Kidney glomerular epithelial cell (primary cell): ENCODE measurements around the gene PCK1.
A peak's percentile ranks its signal among the peaks of the same experiment; 100 is the strongest.

Experiments
- DNase-seq: peaks from one replicate; lab custom pipeline; 2025; lab: John Stamatoyannopoulos, UW

PCK1 gene

DNA sequence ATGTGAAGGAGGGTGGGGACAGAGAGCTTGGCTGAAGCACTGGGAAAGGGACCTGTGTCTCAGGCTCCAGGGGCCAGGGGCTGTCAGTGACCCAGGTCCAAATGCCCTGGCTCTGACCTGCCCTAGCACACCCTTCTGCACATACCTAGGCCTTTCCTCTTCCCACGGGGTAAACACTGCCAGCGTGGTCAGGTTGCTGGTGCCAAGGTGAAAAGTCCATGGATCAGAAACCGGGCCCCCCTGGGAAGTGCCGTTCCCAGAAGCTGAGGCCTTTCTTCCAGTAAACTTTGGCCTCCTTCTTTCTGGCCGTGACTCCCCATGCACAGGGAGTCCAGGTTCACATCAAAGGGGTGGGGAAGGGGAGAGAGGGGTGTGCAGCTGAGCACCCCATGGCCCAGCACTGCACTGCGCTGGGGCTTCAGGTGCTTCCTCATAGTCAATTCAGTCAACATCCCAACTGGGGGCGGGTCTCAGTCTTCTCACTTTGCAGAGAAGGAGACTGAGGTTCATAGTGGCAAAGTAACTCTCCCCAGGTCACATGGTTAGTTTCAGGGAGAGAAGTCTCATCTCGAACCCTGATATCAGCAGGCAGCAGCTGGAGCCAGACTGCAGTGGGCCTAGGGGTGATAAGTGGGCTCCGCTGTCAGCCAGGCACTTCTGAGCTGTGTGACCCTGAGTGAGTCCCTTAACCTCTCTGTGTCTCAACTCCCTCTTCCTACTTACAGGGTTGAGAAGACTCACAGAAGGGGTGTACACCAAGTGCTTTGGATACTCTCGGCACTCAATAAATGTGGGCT lies 17.0 kb downstream of the PCK1 start:
- no peak for DNase-seq

DNA sequence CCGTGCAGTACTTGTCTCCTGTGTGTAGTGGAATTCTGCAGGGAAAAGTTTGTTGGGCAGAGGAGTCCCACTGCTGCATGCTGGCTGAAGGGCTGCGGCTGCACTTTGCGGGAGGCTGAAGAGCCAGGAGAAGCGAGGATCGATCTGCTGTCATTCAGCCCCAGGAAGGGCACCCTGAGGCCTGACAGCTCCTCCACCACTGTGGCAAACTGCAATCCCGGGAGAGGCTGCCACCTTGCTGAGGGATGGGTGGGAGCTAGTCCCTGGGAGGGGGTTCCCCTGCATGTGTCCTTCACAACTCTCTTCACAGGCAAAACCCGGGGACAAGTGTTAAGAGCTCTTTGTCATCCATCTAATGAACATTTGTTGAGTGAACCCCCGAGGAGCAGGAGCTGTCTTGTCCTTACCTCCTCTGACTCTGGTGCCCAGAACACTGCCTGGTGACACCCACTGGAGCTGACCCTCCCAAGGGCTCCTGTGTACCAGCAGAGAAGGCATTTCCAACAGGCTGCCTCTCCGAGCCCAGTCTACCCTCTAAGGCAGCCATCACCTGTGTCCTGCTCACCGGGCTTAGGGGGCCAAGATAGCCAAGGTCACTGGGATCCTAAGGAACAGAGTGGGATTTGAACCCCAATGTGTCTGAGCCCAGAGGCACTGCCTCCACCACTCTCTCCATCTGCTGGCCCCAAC lies 17.7 kb downstream of the PCK1 start:
- no peak for DNase-seq

DNA sequence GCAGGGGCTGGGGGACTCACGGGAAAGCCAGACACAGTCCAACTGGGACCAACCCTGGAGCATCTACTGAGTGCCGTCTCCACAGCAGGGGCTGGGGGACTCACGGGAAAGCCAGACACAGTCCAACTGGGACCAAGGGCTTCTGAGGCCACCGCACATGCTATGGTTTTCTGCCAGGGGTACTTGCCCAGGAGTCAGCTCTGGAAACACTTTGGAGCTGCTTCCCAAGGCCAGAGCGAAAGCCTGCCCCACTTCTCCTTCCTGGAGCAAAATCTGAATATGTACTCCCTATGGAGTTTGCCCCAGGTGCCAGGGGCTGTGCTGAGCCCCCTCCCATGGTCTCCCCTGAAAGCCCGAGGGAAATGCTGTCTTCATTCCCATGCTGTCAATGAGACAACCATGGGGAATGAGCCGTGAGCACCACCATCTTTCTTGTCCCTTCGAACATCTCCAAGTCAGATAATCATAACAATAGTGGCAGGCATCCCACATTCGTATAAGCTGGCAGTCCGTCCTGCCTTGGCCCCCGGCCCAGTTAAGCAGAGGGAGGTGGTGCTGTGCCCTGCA lies 18.5 kb downstream of the PCK1 start:
- DNase-seq, result no peak

DNA sequence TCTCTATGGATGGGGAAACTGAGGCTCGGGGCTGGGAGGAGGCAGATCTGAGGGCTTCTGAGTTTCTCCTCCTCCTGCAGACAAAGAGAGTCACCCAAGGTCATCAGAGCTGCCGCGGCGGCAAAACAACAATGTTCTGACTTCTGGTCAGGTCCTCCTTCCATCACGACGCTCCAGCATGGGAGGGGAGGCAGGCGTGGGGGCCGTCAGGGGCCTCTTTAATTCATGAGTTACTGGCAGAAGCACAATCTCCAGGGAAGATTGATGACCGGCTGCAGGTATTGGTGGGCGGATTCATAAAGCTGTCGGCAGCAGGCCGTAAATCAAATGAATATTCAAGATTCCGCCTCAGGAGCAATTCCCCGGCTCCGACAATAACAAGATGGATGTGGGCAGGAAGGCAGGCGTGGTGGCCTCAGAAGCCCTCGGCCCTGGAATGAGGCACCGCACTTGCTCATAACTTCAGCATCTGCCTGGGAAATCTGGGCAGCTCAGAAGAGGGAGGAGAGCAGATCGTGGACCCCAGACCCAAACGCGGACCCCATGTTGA lies 19.1 kb downstream of the PCK1 start:
- DNase-seq, result peak; percentile 8

DNA sequence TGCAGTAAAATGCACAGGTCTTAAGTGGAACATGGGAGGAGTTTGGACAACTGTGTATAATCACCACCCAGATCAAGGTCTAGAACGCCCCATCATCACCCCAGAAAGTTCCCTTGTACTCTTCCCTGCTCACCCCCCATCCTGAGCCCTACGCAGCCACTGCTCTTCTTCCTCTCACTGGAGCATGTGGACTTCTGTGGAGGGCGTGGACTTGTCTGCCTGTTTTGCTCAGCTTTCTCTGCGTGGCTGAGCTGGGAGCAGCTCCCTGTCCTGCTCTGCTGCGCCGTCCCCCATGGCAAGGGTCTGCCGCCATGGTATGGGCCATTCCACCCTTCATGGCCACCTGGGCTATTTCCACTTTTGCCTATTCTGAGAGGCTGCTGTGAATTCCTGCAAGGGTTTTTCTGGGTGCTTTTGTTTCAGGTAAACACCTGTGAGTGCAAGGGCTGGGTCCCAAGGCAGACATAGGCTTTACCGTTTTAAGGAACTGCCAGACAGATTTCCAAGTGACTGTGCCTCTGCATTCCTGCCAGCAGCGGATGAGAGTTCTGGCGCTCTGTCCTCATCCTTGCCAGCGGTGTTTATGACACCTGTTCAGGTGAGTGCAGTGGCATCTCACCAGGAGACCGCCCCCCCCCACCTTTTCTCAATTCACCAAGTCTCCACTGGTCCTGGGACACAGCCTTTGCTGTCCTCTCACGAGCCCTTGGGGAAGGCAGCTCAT lies 19.7 kb downstream of the PCK1 start:
- DNase-seq, result no peak

DNA sequence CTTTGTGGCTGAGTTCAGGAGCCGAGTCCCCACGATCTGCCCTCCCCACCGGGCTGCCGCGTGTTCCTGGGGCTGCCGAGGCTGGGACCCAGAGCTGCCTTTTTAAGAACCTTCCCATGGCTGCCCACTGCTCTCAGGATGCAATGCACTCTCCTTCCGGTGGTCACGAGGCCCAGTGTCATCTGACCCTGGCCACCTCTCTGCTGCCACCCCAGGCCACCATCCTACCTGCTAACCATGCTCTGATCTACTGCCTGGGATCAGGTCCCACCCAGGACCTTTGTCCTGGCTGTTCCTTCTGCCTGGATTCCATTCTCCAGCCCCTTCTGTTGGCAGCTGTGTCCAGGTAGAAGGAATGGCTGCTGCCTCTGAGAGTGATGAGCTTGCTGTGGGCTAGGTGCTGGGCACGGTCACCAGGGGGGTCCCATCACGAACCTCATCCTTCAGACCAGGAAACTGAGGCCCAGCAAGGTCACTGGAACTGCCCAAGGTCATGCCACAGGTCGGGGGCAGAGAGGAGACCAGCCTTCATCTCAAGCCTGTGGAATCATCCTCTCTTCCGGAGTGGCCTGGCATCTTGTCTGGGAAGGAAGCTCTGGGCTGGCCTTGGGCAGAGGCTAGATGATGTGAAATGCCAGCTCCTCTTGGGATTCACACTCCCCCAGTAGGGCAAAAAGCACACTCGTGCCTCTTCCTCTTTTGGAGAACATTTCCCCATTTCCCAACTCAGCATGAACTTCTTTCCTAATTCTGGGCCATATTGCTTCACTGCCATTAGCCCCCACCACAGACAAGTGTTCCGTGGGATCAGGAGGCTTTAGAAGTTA lies 20.5 kb downstream of the PCK1 start:
- DNase-seq, result no peak

DNA sequence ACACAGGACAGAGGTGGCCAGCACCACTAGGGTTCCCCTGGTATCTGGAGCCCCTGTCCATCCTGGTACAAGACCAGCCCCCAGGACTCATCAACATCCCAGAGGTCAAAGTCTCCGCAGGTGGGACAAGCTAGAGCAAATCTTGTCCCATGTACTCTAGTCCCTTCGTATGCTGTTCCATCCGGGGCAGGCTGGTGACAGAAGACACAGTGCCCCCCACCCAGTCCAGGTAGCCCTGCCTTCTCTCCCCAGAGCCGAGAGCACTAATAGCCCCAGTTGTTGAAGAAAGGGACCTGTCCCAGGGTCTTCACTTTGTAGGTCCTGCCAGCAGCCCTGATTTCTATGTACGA lies 21.1 kb downstream of the PCK1 start:
- DNase-seq, result no peak

DNA sequence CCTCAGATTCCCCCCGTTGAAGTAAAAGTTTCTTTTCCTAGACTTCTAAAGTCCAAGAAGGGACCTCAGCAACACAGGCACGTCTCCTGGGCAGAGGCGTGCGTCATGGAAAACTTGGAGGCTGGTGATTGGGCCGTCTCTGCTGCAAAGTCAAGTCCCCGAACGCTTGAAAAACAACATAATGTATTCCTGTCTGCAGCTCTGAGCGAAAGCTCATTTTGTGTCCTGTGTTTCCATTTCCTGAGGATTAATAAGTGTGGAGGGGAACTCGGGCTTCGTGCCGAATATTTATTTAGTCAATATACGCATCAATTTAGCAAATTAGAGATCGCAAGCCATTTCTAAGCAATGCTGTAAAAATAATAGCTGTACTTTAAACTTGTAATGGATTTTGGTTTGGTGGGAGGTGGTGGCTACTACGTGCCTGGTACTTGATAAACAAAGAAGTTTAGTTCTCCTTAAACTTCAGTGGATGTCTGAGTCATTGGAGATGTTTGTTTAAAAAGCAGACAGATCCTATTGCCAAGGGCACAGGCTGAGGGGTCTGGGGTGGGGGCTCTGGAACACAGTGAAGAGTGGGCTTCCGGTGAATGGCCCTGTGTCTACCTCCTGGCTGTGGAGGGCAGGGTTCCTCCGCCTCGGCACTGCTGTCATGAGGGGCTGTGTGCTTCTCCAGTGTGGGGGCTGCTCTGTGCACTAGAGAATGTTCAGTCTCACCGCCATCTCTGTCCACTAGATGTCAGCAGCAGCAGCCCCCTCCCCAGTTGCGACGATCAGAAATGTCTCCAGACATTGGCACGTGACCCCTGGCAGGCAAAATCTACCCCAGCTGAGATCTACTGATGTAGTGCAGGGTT lies 21.8 kb downstream of the PCK1 start:
- DNase-seq, result no peak

DNA sequence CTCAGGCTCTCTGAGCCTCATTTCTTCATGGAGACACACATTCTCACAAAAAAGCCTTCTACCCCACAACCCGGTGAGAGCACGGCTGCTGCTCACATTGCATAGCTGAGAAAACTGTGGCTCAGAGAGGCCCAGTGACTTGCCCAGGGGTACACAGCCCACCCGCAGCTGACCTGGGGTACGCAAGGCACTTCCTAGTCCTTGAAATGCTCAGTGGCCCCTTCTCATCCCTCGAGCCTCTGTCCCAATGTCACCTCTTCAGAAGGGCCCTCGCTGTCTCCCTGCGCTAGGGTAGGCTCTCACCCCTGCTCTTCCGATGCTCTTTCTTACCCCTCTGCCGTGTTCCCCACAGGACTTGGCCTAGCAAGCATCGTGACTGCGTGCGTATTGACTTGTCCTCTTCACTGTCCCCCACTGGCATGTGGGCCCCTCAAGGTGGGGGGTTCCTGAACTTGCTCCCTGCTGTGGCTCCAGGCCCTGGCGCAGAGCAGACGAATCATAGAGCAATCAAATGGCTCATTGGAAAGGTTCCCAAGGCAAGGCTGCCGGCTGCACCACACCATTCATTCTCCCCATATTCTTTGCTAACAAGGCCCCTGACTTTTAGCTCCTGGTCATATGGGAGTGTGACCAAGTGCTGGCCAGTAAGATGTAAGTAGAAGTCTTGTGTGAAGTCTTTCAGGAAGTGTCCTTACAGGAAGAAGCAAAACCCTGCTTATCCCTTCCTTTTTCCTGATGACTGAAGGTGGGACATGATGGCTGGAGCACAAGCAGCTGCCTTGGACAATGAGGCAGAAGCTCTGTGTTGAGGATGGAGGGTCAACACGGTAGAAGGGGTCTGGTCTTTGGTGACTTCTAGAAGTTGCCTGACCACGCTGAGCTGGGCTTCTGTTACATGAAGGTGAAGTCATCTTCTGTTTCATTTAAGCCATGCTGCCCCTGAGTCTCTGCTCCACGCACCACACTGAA lies 22.7 kb downstream of the PCK1 start:
- no peak for DNase-seq

DNA sequence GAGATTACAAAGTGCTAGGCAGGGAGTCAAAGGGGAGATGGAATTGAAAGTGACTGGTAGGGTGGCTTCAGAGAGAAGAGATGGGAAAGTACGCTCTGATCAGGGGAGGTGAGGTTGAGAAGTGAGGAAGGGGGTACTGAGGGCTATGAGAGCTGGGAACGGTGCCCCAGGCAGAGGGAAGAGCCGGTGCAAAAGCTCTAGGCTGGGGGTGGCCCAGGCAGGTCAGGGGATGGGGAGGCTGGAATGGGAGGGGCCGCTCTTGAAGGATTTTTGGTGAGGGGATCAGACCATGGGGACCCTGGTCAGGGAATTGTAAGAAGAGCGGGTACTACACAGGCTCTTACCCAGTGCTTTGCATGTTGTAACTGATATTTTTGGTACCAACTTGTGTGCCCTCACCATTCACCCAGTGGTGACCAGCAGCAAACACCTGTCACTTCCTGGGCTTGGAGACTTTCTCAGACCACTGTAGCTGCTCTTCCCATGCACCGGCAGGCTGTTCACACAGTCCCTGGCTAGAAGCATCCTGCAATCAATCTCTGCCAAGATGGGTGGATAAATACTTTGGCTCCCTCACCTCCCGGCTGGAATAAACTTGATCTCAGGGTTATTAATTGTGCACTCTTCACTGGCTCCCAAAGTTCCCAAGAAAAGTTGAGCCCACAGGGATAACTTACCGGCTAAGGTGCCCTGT lies 24.0 kb downstream of the PCK1 start:
- no peak for DNase-seq

DNA sequence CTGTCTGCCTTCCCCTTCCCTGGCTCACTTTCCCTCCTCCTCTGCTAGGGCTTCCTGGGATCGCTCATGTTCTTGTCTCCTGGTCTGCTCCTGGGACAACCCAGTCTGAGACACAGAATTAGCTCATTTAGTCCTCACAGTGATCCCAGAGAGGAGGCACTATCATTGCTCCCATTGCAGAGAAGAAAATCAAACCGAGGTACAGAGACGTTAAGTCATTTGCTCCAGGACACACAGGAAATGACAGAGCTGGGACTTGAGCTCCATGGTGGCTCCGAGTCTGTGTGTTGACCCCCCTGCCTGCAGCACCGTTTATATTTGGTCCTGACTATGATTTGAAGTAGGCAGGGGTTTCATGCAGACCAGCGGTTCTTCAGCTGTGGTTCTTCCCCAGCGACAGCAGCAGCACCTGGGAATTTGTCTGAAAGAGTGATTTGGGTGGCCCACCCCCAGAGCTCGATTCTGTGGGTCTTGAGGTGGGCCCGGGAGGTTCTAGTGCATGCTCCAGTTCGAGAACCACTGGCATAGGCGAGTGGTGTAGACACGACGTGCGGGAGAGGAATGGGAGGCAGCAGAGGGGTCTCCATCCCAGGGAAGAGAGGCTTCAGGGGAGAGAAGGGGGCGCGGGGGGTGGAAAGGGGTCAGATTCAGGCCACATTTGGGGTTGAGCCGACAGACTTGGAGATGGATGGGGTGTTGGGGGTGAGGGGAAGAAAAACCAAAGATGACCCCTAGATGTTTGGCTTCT lies 24.7 kb downstream of the PCK1 start:
- no peak for DNase-seq

DNA sequence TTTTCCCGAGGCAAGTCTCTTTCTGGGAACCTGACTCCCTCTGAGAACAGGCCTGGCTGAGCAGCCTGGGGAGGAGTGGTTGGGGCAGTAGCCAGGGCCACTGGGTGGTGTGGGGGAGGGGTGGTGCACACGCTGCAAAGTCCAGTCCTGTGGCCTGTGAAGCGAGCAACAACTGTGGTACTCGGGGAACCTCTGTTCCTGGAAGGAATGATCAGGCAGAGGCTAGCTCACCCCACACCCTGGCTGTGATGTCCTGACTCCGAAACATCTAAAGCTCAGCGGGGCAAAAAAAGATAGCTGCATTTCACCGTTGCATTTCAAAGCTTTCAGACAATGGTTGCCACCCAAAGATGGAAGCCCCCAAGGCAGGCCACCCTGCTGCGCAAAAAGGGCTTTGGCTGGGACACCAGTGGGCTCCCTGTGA lies 25.5 kb downstream of the PCK1 start:
- no peak for DNase-seq

DNA sequence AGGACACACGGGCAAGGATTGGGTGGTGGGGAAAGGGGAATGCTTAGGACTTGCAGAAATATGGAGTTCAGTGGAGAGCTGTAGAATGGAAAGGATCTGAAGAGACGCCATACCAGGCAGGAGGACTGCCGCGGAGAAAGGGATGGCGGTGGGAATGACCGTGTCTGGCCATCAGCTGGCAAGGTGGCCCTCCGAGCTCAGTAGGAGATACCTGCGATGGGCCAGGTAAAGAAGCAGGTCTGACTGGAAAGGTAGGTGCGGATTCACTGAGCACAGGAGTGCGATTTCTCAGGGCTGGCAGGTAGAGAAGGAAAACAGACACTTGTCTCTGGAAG lies 26.0 kb downstream of the PCK1 start:
- no peak for DNase-seq

DNA sequence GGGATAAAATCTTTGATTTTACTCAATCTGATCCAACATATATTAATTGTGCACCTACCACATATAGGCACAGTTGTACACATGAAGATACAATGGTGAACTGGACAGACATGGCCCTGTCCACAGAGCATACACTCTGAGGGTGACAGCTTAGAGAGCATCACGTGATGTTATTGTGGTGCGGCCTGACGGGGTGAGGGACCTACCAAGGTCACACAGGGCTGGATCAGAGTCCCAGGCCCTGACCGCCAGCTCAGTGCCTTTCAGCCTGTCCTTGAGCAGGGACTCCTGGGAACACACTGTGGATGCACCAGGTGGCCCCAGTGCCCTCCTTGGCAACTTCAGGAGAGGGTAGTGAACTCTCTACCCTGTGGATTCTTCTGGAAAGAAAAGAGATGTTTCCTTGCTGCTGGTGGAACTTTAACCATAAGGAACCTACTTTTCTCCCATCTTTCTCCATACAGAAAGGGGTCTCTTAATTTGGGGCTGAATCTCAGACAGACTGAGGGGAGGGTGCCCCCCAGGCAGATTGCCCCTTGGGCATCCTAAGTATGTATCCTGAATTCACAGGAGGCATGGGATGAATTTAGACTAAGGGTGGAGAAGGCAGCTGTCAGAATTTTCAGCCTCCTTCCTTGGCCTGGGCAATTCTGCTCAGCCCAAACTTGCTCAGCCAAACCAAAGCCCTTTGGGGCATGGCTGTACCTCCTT lies 26.5 kb downstream of the PCK1 start:
- no peak for DNase-seq

DNA sequence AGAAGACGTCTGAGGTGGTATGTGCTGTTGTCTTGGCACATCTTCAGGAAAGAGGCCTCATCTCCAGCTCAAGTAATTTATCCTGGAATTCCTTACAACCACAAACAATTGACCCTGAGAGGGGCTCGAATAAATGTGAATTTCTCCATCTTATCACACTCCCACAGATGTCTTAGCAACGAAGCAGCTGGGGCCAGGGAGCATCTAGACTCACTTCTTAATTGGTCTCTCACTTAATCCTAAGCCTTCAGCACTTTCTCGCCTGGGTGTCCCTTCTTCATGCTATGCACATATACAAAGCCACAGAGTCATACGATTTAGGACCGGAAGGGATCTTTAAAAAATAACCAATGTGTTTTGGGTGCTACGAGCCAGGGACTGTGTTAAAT lies 27.1 kb downstream of the PCK1 start:
- no peak for DNase-seq

DNA sequence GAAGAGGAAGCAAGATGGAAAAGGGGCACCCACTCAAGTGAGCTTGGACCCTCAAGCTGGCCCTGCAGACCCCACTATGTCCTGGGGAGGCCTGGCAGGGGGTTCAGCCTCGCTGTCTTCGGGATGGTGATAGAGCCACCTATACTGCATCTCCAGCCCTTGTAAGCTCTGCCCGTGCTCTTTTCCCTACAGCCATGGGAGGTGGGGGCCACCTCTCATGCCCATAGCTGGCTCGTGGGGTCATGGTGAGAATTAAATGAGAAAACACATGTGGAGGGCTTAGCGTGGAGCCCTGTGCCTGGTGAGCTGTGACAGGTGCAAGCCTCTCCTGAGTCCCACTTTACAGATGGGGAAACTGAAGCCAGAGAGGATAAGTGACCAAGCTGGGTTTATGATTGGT lies 27.7 kb downstream of the PCK1 start:
- DNase-seq, result no peak

DNA sequence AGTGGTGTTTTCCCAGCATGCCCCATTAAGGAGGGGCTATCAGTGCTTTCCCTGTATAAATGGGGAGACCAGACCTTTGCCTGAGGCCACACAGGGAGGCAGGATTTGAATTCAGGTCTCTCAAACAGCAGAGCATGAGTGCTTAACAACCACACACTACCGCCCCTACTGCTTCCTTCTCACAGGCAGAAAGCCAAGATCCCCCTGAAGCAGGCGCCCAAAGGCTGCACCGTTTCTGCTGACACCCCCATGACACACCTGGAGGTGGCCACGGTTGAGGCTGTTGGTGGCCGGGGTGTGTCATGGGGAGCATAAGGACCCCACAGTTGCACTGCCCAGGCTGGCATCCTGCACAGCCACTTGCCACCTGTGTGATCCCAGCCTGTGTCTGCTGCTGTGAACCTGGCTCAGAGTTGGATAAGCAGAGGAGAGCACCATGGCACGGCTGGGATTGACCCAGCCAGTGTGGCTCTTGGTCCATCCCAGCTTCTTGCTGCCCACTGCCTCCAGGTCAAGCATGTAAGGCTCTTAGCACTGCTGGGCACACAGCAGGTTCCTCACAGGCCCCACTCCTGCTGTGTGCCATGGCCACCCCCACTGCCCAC lies 28.3 kb downstream of the PCK1 start:
- DNase-seq, result no peak
